GM12878 (cell line): Measurements from ENCODE around the gene PISD. TPM values are rescaled to one million over a fixed set of nuclear protein-coding genes. Genes with fewer than 3 reads are reported as not detected.

Source experiments
- ATAC-seq: fragments of 200-7000 bp; cut with Tn5 transposase; 3 replicates; pipeline ENCODE4 v1.9.1; 2020; ENCODE audit warnings: mild to moderate bottlenecking, moderate library complexity
- BruUV-seq: library from RNA; stranded (reverse); fragments of 400-500 nt; replicated peaks from 2 replicates; lab custom pipeline; 2021; lab: Mats Ljungman, UMichigan
- CTCF ChIA-PET: fragments of 300-600 bp; sonication (Branson Sonifier 250); formaldehyde crosslinking; extraction: SDS; loops from one replicate; lab custom pipeline; 2021; ENCODE audit warnings: inconsistent platforms; lab: Yijun Ruan, JAX
- POLR2A ChIA-PET: fragments of 350-600 bp; formaldehyde crosslinking; extraction: SDS; loops from one replicate; lab custom pipeline; 2021; ENCODE audit warnings: inconsistent platforms; lab: Charles Lee
- RAD21 ChIA-PET: fragments of 300-600 bp; sonication (Branson Sonifier 250); formaldehyde crosslinking; loops from one replicate; lab custom pipeline; 2023; ENCODE audit warnings: antibody characterized with exemption; ENCODE audit not compliant: unreplicated experiment; lab: Charles Lee
- SMC1A ChIA-PET: fragments of 300-600 bp; sonication (Branson Sonifier 250); formaldehyde crosslinking; loops from one replicate; lab custom pipeline; 2023; ENCODE audit not compliant: unreplicated experiment, uncharacterized antibody; lab: Charles Lee
- DNase-seq: peaks from one replicate; pipeline ENCODE4 v3.0.0-alpha.2; 2011; ENCODE audit warnings: low read depth, low spot score
- FAIRE-seq: peaks from 3 replicates; lab custom pipeline; 2011; peaks lifted over from hg19 to GRCh38; lab: Jason Lieb, UNC
- H2AFZ ChIP-seq: 2 replicates; pipeline ENCODE4 v1.6.0; 2011; ENCODE audit warnings: low read depth, low read length, control low read depth; ENCODE audit not compliant: control insufficient read depth
- H3K27ac ChIP-seq: 2 replicates; pipeline ENCODE4 v1.5.1; 2011; ENCODE audit warnings: control low read depth; ENCODE audit not compliant: control insufficient read depth, insufficient read depth
- H3K27me3 ChIP-seq, 2 experiments: replicated peaks in 1 of 2; 2 replicates each; pipeline versions ENCODE4 v1.6.0 to v1.6.1; 2011; ENCODE audit warnings: low read length in 1 of 2; ENCODE audit not compliant: control insufficient read depth in 2 of 2, insufficient read depth in 2 of 2
- H3K36me3 ChIP-seq, 2 experiments: 2 replicates each; pipeline ENCODE4 v1.5.1; 2011; ENCODE audit warnings: low read length in 1 of 2; ENCODE audit not compliant: control insufficient read depth in 2 of 2, insufficient read depth in 2 of 2
- H3K4me1 ChIP-seq: 2 replicates; pipeline ENCODE4 v1.6.1; 2011; ENCODE audit warnings: mild to moderate bottlenecking, low read length, moderate library complexity, mixed read lengths; ENCODE audit not compliant: control insufficient read depth, insufficient read depth
- H3K4me2 ChIP-seq: 2 replicates; pipeline ENCODE4 v1.6.0; 2011; ENCODE audit warnings: control low read depth; ENCODE audit not compliant: control insufficient read depth, insufficient read depth
- H3K4me3 ChIP-seq: fragments of 200-600 bp; sonication (generic); 2 replicates; pipeline ENCODE4 v1.5.1; 2016
- H3K79me2 ChIP-seq: 2 replicates; pipeline ENCODE4 v1.6.0; 2011; ENCODE audit warnings: low read length; ENCODE audit not compliant: control insufficient read depth, insufficient read depth
- H3K9ac ChIP-seq: 2 replicates; pipeline ENCODE4 v1.8.0; 2011; ENCODE audit warnings: low read length, control low read depth, mixed read lengths; ENCODE audit not compliant: control insufficient read depth, insufficient read depth
- H3K9me3 ChIP-seq: replicated peaks from 3 replicates; pipeline ENCODE4 v1.5.1; 2011; ENCODE audit warnings: mild to moderate bottlenecking, low read length; ENCODE audit not compliant: control insufficient read depth, insufficient read depth
- H4K20me1 ChIP-seq: 2 replicates; pipeline ENCODE4 v1.6.0; 2011; ENCODE audit not compliant: control insufficient read depth, insufficient read depth
- BHLHE40 ChIP-seq, 2 experiments: fragments of 450-650 bp in 1 of 2; IDR thresholded peaks; 2 replicates each; pipeline ENCODE4 v1.6.1; 2011 to 2017; ENCODE audit warnings: low read depth in 2 of 2, borderline replicate concordance in 1 of 2, improper control_type of control experiment in 1 of 2, low read length in 1 of 2, mild to moderate bottlenecking in 1 of 2
- IKZF1 ChIP-seq: fragments of 450-650 bp; conservative IDR thresholded peaks from 2 replicates; pipeline ENCODE4 v1.6.1; 2017; ENCODE audit warnings: antibody characterized with exemption, mild to moderate bottlenecking
- NFYB ChIP-seq: IDR thresholded peaks from 2 replicates; pipeline ENCODE4 v1.6.1; 2011; ENCODE audit warnings: low read depth, mild to moderate bottlenecking, low read length, improper control_type of control experiment, moderate library complexity; ENCODE audit not compliant: insufficient read depth
- NRF1 ChIP-seq: conservative IDR thresholded peaks from 2 replicates; pipeline ENCODE4 v1.6.1; 2011; ENCODE audit warnings: mild to moderate bottlenecking, low read depth, low read length, improper control_type of control experiment
- POLR2A ChIP-seq: IDR thresholded peaks from 2 replicates; pipeline ENCODE4 v1.6.1; 2011; ENCODE audit warnings: low read depth, mild to moderate bottlenecking, low read length
- POLR2AphosphoS5 ChIP-seq: IDR thresholded peaks from 2 replicates; pipeline ENCODE4 v1.6.1; 2011; ENCODE audit warnings: mild to moderate bottlenecking, low read length, inconsistent platforms
- RAD51 ChIP-seq: fragments of 450-650 bp; IDR thresholded peaks from 2 replicates; pipeline ENCODE4 v1.6.1; 2016; ENCODE audit warnings: moderate library complexity, mild to moderate bottlenecking, inconsistent platforms
- TAF1 ChIP-seq: IDR thresholded peaks from 2 replicates; pipeline ENCODE4 v1.6.1; 2011; ENCODE audit warnings: mild to moderate bottlenecking, low read depth, low read length, borderline replicate concordance
- YY1 ChIP-seq: IDR thresholded peaks from 2 replicates; pipeline ENCODE4 v1.6.1; 2011; ENCODE audit warnings: low read depth, mild to moderate bottlenecking, low read length
- ZNF207 ChIP-seq: fragments of 450-650 bp; IDR thresholded peaks from 2 replicates; pipeline ENCODE4 v1.6.1; 2014; ENCODE audit warnings: antibody characterized with exemption, mild to moderate bottlenecking, borderline replicate concordance
- WGBS: methylation state at CpG from one replicate; pipeline ENCODE4 v1.1.6; 2016; ENCODE audit warnings: low lambda C conversion rate; ENCODE audit not compliant: insufficient replicate concordance, insufficient coverage; ENCODE audit errors: missing lambda C conversion rate; 5-methylcytosine and 5-hydroxymethylcytosine counted together
- in situ Hi-C: fragments of 300-500 bp; cut with MboI; formaldehyde crosslinking; loops from 9 replicates; pipeline ENCODE4 v1.14.3; 2018; ENCODE audit warnings: mixed read lengths
- intact Hi-C: fragments of 100-400 bp; cut with micrococcal nuclease; formaldehyde crosslinking; loops from one replicate; pipeline ENCODE4 v1.14.2; 2022; ENCODE audit not compliant: unreplicated experiment
- polyA plus RNA-seq, 11 experiments: library from polyadenylated mRNA; depleted of rRNA in 4 of 11; unstranded in 6 of 11; stranded (reverse) in 5 of 11; fragments of >200 nt; fragmentation: Nextera tagmentation in 4 of 11; fragmentation: Illumina TruSeq in 1 of 11; extraction: Ambion mirVana in 4 of 11; extraction: Trizol in 1 of 11; gene quantifications; 1 replicate in 1 of 11; 2 replicates in 10 of 11; pipeline versions ENCODE4 v1.2.1 to v1.2.3, GENCODE V29; 2011 to 2016; ENCODE audit warnings: inconsistent platforms in 2 of 11, missing spikeins in 2 of 11, low read depth in 1 of 11
- total RNA-seq, 4 experiments: library from RNA; depleted of rRNA in 3 of 4; stranded (reverse); fragments of >200 nt in 3 of 4; fragmentation: Illumina TruSeq in 1 of 4; extraction: Trizol in 1 of 4; gene quantifications; 2 replicates each; pipeline versions ENCODE4 v1.2.1 to v1.2.3, GENCODE V29; 2013 to 2021
- TF ChIP-seq, protein P1 (sequence below): IDR thresholded peaks from 2 replicates; pipeline ENCODE4 v1.6.1; 2011; ENCODE audit warnings: low read depth, mild to moderate bottlenecking, low read length, moderate library complexity, borderline replicate concordance; ENCODE audit errors: extremely low read depth
- TF ChIP-seq, protein P2 (sequence below): fragments of 450-650 bp; IDR thresholded peaks from 2 replicates; pipeline ENCODE4 v1.6.1; 2016; ENCODE audit warnings: mild to moderate bottlenecking
- TF ChIP-seq, protein P3 (sequence below): IDR thresholded peaks from 2 replicates; pipeline ENCODE4 v1.6.1; 2011; ENCODE audit warnings: low read depth, low read length, improper control_type of control experiment, borderline replicate concordance
- TF ChIP-seq, protein P4 (sequence below): IDR thresholded peaks from 2 replicates; pipeline ENCODE4 v1.6.1; 2012; ENCODE audit warnings: low read depth, low read length, improper control_type of control experiment
- TF ChIP-seq, protein P5 (sequence below): fragments of 450-650 bp; IDR thresholded peaks from 2 replicates; pipeline ENCODE4 v1.6.1; 2016; ENCODE audit warnings: mild to moderate bottlenecking
- TF ChIP-seq, protein P6 (sequence below): fragments of 450-650 bp; IDR thresholded peaks from 2 replicates; pipeline ENCODE4 v1.6.1; 2017; ENCODE audit warnings: borderline replicate concordance

PISD gene
- total and polyA plus RNA-seq, 10 of the 15 experiments (the other 5 are each of a cell fraction or from before 2014, with no cell fraction given), result 25.8 to 62.7 (median 45.8) TPM

DNA sequence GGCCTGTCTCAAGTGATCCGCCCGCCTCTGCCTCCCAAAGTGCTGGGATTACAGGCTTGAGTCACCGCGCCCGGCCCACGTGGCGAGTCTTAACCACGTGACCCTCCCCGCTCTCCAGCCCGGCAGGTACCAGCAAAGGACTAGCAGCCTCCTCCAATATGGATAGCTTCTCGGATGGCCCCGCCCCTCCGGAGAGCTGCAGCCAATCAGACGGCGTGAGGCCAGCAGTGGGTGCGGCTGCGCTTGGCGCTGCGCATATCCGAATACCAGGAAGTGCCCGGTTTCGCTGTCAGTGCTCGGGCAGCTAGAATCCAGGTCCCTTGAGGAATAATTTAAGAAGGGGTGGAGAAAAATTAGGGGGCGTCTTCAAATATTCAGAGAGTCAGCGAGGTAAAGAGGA, 14.7 kb upstream of the PISD start:
- ChIA-PET SMC1A (interaction anchor here (0.8 to 2.8 kb wide), 5 partner anchors 11 to 273 kb away, joined by 3 to 10 read pairs (median 4); no protein-coding TSS in a partner anchor), POLR2A (interaction anchor here (0.5 to 1.2 kb wide), 8 partner anchors 10 to 236 kb away, joined by 3 to 7 read pairs (median 4); partner anchors contain the start of gene PISD), RAD21 (interaction anchor here (0.8 to 1.4 kb wide), 8 partner anchors 9 to 799 kb away, joined by 3 to 8 read pairs (median 4); partner anchors contain the start of gene PISD), CTCF (interaction anchor here (0.7 to 4.7 kb wide), 8 partner anchors 10 to 294 kb away, joined by 3 to 31 read pairs (median 4); partner anchors contain the start of gene PISD)
- BruUV-seq, result no TSS peak
- Histone ChIP-seq H2AFZ (peak overlapping the region; percentile 50), H3K9ac (peak overlapping the region; percentile 2), H3K27me3 (no peaks in the 10 kb centered on the region), H3K27ac (peak overlapping the region; percentile 14), H3K36me3 (no peaks in the 10 kb centered on the region), H4K20me1 (no peaks in the 10 kb centered on the region), H3K4me1 (peaks cover 2% of the 10 kb centered on the region; the same call in 1 of the 2 replicates), H3K79me2 (no peaks in the 10 kb centered on the region), H3K4me2 (peak overlapping the region; percentile 73), H3K4me3 (peak overlapping the region; percentile 58), H3K9me3 (no peaks in the 10 kb centered on the region)
- WGBS, result 5% methylated on average over 25 of the region's 25 CpGs
- peak; percentile 64 for FAIRE-seq
- intact Hi-C loops, result loop anchor here (2.0 kb wide), 1 partner anchor 14 kb away; the partner anchor contains the start of gene PISD
- peak; percentile 66 for DNase-seq
- ATAC-seq, result peak; percentile 100
- in situ Hi-C loops, result no loop called here
- peak; percentile 60 for TF ChIP-seq NRF1
- peak; percentile 97 for TF ChIP-seq RAD51
- TF ChIP-seq TAF1, result no peak
- peak; percentile 40; the same call in 1 of the 2 replicates for TF ChIP-seq YY1
- TF ChIP-seq IKZF1, result peak; percentile 35; the same call in 1 of the 2 replicates
- TF ChIP-seq, protein P1, sequence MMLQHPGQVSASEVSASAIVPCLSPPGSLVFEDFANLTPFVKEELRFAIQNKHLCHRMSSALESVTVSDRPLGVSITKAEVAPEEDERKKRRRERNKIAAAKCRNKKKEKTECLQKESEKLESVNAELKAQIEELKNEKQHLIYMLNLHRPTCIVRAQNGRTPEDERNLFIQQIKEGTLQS, result peak; percentile 56; the same call in 1 of the 2 replicates
- TF ChIP-seq POLR2AphosphoS5, result peak; percentile 81
- TF ChIP-seq, protein P2, sequence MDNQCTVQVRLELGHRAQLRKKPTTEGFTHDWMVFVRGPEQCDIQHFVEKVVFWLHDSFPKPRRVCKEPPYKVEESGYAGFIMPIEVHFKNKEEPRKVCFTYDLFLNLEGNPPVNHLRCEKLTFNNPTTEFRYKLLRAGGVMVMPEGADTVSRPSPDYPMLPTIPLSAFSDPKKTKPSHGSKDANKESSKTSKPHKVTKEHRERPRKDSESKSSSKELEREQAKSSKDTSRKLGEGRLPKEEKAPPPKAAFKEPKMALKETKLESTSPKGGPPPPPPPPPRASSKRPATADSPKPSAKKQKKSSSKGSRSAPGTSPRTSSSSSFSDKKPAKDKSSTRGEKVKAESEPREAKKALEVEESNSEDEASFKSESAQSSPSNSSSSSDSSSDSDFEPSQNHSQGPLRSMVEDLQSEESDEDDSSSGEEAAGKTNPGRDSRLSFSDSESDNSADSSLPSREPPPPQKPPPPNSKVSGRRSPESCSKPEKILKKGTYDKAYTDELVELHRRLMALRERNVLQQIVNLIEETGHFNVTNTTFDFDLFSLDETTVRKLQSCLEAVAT, result no peak
- TF ChIP-seq, protein P3, sequence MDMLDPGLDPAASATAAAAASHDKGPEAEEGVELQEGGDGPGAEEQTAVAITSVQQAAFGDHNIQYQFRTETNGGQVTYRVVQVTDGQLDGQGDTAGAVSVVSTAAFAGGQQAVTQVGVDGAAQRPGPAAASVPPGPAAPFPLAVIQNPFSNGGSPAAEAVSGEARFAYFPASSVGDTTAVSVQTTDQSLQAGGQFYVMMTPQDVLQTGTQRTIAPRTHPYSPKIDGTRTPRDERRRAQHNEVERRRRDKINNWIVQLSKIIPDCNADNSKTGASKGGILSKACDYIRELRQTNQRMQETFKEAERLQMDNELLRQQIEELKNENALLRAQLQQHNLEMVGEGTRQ, result peak; percentile 60; the same call in 1 of the 2 replicates
- peak; percentile 71 for TF ChIP-seq NFYB
- no peak for TF ChIP-seq ZNF207
- TF ChIP-seq, protein P4, sequence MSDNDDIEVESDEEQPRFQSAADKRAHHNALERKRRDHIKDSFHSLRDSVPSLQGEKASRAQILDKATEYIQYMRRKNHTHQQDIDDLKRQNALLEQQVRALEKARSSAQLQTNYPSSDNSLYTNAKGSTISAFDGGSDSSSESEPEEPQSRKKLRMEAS, result peak; percentile 71; the same call in 1 of the 2 replicates
- TF ChIP-seq, protein P5, sequence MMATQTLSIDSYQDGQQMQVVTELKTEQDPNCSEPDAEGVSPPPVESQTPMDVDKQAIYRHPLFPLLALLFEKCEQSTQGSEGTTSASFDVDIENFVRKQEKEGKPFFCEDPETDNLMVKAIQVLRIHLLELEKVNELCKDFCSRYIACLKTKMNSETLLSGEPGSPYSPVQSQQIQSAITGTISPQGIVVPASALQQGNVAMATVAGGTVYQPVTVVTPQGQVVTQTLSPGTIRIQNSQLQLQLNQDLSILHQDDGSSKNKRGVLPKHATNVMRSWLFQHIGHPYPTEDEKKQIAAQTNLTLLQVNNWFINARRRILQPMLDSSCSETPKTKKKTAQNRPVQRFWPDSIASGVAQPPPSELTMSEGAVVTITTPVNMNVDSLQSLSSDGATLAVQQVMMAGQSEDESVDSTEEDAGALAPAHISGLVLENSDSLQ, result no peak
- TF ChIP-seq BHLHE40 (IDR thresholded peaks at IDR 0.05; ENCODE audit: borderline replicate concordance in 1 of 2, low read depth in 2 of 2, low read length in 1 of 2), result peak in 1 of 2 experiments; percentile 37; a peak in 1 of 4 replicates
- TF ChIP-seq, protein P6, sequence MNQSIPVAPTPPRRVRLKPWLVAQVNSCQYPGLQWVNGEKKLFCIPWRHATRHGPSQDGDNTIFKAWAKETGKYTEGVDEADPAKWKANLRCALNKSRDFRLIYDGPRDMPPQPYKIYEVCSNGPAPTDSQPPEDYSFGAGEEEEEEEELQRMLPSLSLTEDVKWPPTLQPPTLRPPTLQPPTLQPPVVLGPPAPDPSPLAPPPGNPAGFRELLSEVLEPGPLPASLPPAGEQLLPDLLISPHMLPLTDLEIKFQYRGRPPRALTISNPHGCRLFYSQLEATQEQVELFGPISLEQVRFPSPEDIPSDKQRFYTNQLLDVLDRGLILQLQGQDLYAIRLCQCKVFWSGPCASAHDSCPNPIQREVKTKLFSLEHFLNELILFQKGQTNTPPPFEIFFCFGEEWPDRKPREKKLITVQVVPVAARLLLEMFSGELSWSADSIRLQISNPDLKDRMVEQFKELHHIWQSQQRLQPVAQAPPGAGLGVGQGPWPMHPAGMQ, result no peak
- peak; percentile 74 for TF ChIP-seq POLR2A
